ENCODE data around the gene ZFP3. TPM values are rescaled to one million over a fixed set of nuclear protein-coding genes. Genes with fewer than 3 reads are reported as not detected.
"Not testable (repeated sequence)": the region's sequence is repeated elsewhere in the genome, so short reads cannot be mapped to it uniquely, and the experiment has no call there.

ZFP3 gene
- 10 to 100 TPM; 11.9 to 15.7 (median 14.4) TPM for polyA plus RNA-seq (ENCODE audit: insufficient read length in 4 of 4)

GRCh38 chr17:5078106-5079028, at the start of gene ZFP3:
Gene ZFP3, plus strand, starts transcription at chr17:5078467. Its CDS starts 13,038 bp downstream, at chr17:5091505.
- DNase-seq (ENCODE audit: low read depth in 4 of 4, low spot score in 2 of 4): peak; percentile 74 to 82 (median 76)

GRCh38 chr17:5030168-5030567, 48.1 kb upstream of the ZFP3 start:
- DNase-seq (ENCODE audit: low read depth in 4 of 4, low spot score in 2 of 4): not testable (repeated sequence)

DNA sequence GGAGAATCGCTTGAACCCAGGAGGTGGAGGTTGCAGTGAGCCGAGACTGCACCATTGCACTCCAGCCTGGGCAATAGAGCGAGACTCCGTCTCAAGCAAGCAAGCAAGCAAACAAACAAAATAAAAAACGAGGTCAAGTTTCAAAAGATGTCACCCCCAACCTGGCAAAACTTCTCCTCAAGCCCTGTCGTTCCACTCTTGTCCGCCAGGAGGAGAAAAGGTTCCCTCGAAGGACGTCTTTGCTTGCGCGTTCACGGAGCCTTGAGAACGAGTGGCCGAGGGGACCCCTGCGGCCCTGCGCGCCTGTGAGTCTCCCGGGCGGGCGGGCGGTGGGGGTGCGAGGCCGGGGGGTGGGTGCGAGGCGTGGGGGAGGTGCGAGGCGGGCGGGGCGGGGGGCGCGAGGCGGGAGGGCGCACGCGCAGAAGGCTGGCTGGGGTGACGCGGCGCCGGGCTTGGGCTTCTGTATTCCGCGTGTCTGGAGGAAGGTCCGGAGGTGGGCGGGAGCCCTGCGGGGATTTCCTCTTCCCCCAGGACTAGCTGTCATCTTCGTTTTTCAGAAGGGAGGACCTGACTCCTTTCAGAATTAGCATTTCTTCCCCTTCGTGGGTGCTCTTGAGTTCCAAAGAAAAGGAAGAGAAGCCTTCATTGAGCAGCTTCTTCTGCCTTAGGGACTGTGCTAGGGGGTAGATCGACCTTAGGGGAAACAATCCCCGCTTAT, 46.7 kb upstream of the ZFP3 start:
- DNase-seq (ENCODE audit: low read depth in 4 of 4, low spot score in 2 of 4): peak; percentile 53 to 88 (median 76)

DNA sequence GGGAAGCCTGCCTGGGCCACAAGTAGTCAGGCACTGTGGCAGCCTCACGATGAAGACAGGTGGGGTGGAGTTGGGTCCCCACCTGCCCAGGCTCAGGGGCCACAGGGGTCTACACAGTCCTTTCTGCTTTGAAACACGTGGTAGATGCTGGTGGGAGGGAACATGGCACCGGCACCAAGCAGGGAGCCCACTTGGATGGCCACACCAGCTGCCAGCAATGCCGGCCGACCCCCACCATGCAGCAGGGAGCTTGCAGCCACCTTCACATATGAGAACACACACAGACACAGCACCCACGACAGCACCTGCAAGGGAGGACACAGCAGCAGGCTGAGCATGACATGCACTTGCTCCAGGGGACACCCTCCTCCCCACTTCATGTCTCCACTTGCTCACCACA, 45.4 kb upstream of the ZFP3 start:
- DNase-seq (ENCODE audit: low read depth in 4 of 4, low spot score in 2 of 4): no peak

- no peak for DNase-seq (ENCODE audit: low read depth in 4 of 4, low spot score in 2 of 4)
Observed at GRCh38 chr17:5033352-5034015, 44.8 kb upstream of the ZFP3 start.

GRCh38 chr17:5034063-5034462, 44.2 kb upstream of the ZFP3 start:
- DNase-seq (ENCODE audit: low read depth in 4 of 4, low spot score in 2 of 4): no peak

GRCh38 chr17:5034651-5035050, 43.6 kb upstream of the ZFP3 start:
- DNase-seq (ENCODE audit: low read depth in 4 of 4, low spot score in 2 of 4): no peak

GRCh38 chr17:5035315-5035714, 43.0 kb upstream of the ZFP3 start, which contains the start of gene SLC52A1:
Gene SLC52A1, minus strand, starts transcription at chr17:5035426. Its CDS starts 820 bp downstream, at chr17:5034606.
- no peak for DNase-seq (ENCODE audit: low read depth in 4 of 4, low spot score in 2 of 4)

GRCh38 chr17:5042157-5043022, 35.9 kb upstream of the ZFP3 start:
- DNase-seq (ENCODE audit: low read depth in 4 of 4, low spot score in 2 of 4): no peak

GRCh38 chr17:5043524-5043923, 34.7 kb upstream of the ZFP3 start:
- DNase-seq (ENCODE audit: low read depth in 4 of 4, low spot score in 2 of 4): no peak

DNA sequence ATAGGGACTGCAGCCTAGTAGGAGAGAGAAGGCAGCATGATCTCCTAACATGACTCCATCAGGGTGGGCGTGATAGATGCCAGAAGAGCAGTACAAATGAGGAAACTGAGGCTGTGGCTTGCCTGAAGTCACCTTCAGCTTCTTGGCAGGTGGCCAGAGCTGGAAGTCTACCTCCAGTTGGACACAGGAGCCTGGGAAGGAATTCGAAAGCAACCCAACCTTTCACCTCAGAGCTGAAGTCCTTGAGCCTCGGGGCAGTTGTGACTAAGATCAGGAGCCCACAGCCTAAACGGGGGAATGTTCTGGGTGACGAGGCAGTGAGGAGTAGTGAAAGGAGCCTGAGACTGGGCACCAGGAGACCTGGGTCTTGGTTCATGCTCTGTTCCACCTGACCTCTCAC, 33.6 kb upstream of the ZFP3 start:
- DNase-seq (ENCODE audit: low read depth in 4 of 4, low spot score in 2 of 4): no peak

DNA sequence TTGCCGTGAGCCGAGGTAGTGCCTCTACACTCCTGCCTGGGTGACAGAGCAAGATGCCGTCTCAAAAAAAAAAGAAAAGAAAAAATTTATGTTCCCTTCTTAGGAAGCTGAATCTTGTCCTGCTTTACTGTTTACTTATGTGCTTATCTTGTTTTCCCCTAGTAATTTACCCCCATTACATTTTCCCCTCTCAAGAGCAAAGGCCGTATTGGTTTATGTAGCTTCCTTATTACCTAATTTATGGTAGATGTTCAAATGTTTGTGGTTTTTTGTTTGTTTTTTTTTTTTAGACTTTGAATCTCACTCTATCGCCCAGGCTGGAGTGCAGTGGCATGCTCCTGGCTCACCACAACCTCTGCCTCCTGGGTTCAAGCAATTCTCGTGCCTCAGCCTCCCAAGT, 32.8 kb upstream of the ZFP3 start:
- no peak for DNase-seq (ENCODE audit: low read depth in 4 of 4, low spot score in 2 of 4)

DNA sequence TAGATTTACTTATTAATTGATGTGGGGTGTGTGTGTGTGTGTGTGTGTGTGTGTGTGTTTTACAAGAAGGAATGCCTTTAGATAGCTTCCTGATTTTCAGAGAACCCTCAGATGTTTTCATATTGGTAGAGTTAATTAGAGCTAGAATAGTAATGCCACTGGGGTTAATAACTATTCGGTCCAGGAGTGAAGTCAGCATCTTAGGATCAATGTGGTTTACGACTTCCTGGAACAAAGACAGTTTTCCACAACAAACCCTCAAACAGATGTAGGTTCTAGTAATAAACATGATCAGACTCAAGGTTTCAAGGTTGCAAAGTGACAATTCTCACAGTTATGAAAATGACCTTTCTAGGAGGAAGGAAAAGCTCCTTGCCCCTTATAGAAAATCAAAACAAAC, 30.8 kb upstream of the ZFP3 start:
- DNase-seq (ENCODE audit: low read depth in 4 of 4, low spot score in 2 of 4): no peak

DNA sequence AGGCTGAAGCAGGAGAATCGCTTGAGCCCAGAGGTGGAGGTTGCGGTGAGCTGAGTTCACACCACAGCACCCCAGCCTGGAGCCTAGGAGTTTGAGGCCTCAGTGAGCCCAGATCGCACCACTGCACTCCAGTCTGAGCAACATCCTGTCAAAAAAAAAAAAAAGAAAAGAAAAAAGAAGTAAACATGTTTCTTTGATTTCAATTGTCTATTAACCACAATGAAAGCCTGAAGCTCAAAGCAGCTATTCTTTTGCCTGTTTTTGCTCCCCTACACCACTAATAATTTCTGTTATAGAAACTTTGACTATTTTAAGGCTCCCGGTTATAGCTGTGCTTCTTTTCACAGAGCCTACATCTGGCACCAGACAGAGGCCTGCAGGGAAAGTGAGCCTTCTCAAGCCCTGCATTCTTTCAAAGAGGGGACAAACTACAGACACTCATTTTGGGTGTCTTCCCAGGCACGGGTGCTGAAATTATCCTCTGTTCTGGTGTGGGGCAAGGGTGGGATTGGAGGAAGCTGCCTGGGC, 28.9 kb upstream of the ZFP3 start:
- DNase-seq (ENCODE audit: low read depth in 4 of 4, low spot score in 2 of 4): no peak

GRCh38 chr17:5050278-5050677, 28.0 kb upstream of the ZFP3 start:
- no peak for DNase-seq (ENCODE audit: low read depth in 4 of 4, low spot score in 2 of 4)

GRCh38 chr17:5055543-5055942, 22.7 kb upstream of the ZFP3 start:
- DNase-seq (ENCODE audit: low read depth in 4 of 4, low spot score in 2 of 4): no peak

DNA sequence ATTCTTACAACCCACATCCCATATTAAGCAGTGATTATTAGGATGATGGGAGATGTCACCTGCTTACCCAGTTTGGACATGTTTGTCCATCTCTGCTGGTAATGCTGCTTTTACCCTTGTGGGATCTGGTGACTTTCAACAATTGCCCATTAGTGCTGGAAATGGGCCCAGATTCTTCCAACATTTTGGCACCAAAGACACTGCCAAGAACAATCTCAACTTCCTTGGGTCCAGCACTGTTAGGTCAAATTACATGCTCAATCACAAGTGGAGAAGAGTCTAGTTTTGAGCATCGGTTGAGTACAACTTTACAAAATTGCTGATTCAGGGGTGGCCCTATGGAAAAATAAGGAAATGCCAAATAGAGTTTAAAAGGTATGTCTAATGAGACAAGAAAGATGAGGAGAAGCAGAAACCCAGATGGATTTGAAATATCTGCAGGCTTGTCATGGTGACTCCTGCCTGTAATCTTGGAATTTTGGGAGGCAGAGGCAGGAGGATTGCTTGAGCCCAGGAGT, 13.0 kb upstream of the ZFP3 start:
- DNase-seq (ENCODE audit: low read depth in 4 of 4, low spot score in 2 of 4): no peak

GRCh38 chr17:5068236-5068635, 10.0 kb upstream of the ZFP3 start:
- DNase-seq (ENCODE audit: low read depth in 4 of 4, low spot score in 2 of 4): no peak

DNA sequence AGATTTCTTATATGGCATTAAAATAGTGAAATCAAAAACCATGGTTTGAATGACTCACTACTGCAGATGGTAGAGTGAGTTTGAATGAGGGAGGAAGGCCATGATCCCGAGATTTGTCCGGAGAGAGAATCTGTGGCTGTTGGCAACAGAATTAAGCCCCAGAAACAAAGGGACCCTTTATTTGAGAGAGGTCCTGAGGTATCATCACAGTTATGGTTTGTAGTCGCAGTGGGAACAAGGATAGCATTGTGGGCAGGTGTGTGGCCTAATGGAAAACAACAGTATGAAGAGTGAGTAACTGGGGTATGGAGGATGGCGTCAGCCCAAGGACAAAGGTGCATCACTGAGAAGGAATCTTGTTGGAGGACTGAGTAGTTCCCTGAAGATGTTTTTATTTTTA, 8.5 kb upstream of the ZFP3 start:
- DNase-seq (ENCODE audit: low read depth in 4 of 4, low spot score in 2 of 4): no peak

- not testable (repeated sequence) for DNase-seq (ENCODE audit: low read depth in 4 of 4, low spot score in 2 of 4)
Observed at GRCh38 chr17:5075472-5075871, 2.8 kb upstream of the ZFP3 start.
